GM23338 (cell line): ENCODE data around the gene HSF4. TPM values are rescaled to one million over a fixed set of nuclear protein-coding genes. Genes with fewer than 3 reads are reported as not detected.

Experiments
- ATAC-seq: fragments of 200-7000 bp; cut with Tn5 transposase; 3 replicates; pipeline ENCODE4 v1.9.1; 2020
- DNase-seq: peaks from one replicate; pipeline ENCODE4 v3.0.0-alpha.2; 2015; ENCODE audit warnings: low spot score
- H2AFZ ChIP-seq: fragments of 200-600 bp; sonication (generic); 2 replicates; pipeline ENCODE4 v1.8.0; 2016; ENCODE audit warnings: antibody characterized with exemption, mild to moderate bottlenecking, moderate library complexity
- H3F3A ChIP-seq: fragments of 200-600 bp; sonication (generic); replicated peaks from 2 replicates; pipeline ENCODE4 v1.8.0; 2017; ENCODE audit warnings: antibody characterized with exemption, mixed run types, low read depth
- H3K27ac ChIP-seq: fragments of 200-600 bp; sonication (generic); 2 replicates; pipeline ENCODE4 v1.6.1; 2016; ENCODE audit warnings: low read depth
- H3K27me3 ChIP-seq: fragments of 200-600 bp; sonication (generic); 2 replicates; pipeline ENCODE4 v1.8.0; 2016; ENCODE audit warnings: mild to moderate bottlenecking, mixed run types, moderate library complexity; ENCODE audit not compliant: insufficient read depth
- H3K36me3 ChIP-seq: fragments of 200-600 bp; sonication (generic); 2 replicates; pipeline ENCODE4 v1.8.0; 2016; ENCODE audit warnings: mild to moderate bottlenecking; ENCODE audit not compliant: insufficient read depth
- H3K4me1 ChIP-seq: fragments of 200-600 bp; sonication (generic); 2 replicates; pipeline ENCODE4 v1.8.0; 2016; ENCODE audit warnings: mild to moderate bottlenecking, moderate library complexity; ENCODE audit not compliant: insufficient read depth
- H3K4me2 ChIP-seq: fragments of 200-600 bp; sonication (generic); 2 replicates; pipeline ENCODE4 v1.7.1; 2017; ENCODE audit warnings: mixed run types
- H3K4me3 ChIP-seq: fragments of 200-600 bp; sonication (generic); 2 replicates; pipeline ENCODE4 v1.6.1; 2016; ENCODE audit warnings: mixed run types
- H3K79me2 ChIP-seq: fragments of 200-600 bp; sonication (generic); replicated peaks from 2 replicates; pipeline ENCODE4 v1.8.0; 2017; ENCODE audit warnings: mild to moderate bottlenecking; ENCODE audit not compliant: insufficient read depth
- H3K9me2 ChIP-seq: fragments of 200-600 bp; sonication (generic); 2 replicates; pipeline ENCODE4 v1.8.0; 2017; ENCODE audit not compliant: insufficient read depth
- H4K20me1 ChIP-seq: fragments of 200-600 bp; sonication (generic); replicated peaks from 2 replicates; pipeline ENCODE4 v1.8.0; 2017; ENCODE audit warnings: mild to moderate bottlenecking; ENCODE audit not compliant: insufficient read depth
- H3K27ac Mint-ChIP-seq: 2 replicates; pipeline ENCODE4 v1.8.0; 2020; ENCODE audit warnings: inconsistent platforms, mild to moderate bottlenecking, moderate library complexity, mixed read lengths
- H3K27me3 Mint-ChIP-seq: 3 replicates; pipeline ENCODE4 v1.8.0; 2022; ENCODE audit warnings: low read depth, mild to moderate bottlenecking, moderate library complexity, mixed read lengths, inconsistent platforms; ENCODE audit not compliant: insufficient read depth, poor library complexity
- H3K36me3 Mint-ChIP-seq: 3 replicates; pipeline ENCODE4 v1.8.0; 2021; ENCODE audit warnings: low read depth, mild to moderate bottlenecking, inconsistent platforms, moderate library complexity, mixed read lengths
- H3K4me1 Mint-ChIP-seq: 3 replicates; pipeline ENCODE4 v1.8.0; 2020; ENCODE audit warnings: mild to moderate bottlenecking, inconsistent platforms, mixed read lengths
- H3K4me3 Mint-ChIP-seq: 3 replicates; pipeline ENCODE4 v1.8.0; 2021; ENCODE audit warnings: moderate library complexity, mild to moderate bottlenecking, inconsistent platforms, mixed read lengths
- H3K9me3 Mint-ChIP-seq: 3 replicates; pipeline ENCODE4 v1.8.0; 2020; ENCODE audit warnings: moderate library complexity, mild to moderate bottlenecking, inconsistent platforms, mixed read lengths
- CREB1 ChIP-seq: fragments of 250-450 bp; sonication (Bioruptor Pico); IDR thresholded peaks from 2 replicates; pipeline ENCODE4 v1.5.0; 2020; ENCODE audit warnings: low read depth, mild to moderate bottlenecking, moderate library complexity
- EZH2 ChIP-seq: fragments of 200-600 bp; sonication (generic); IDR thresholded peaks from one replicate; pipeline ENCODE4 v1.8.0; 2017; ENCODE audit warnings: antibody characterized with exemption, mild to moderate bottlenecking, low read depth; ENCODE audit not compliant: unreplicated experiment
- EZH2phosphoT487 ChIP-seq: fragments of 200-600 bp; sonication (generic); IDR thresholded peaks from one replicate; pipeline ENCODE4 v1.8.1; 2018; ENCODE audit warnings: antibody characterized with exemption; ENCODE audit not compliant: unreplicated experiment
- POLR2AphosphoS5 ChIP-seq: IDR thresholded peaks from 2 replicates; pipeline ENCODE4 v1.6.1; 2016; ENCODE audit warnings: antibody characterized with exemption, low read depth
- STAT1 ChIP-seq: IDR thresholded peaks from one replicate; pipeline ENCODE4 v1.6.1; 2016; ENCODE audit warnings: antibody characterized with exemption; ENCODE audit not compliant: unreplicated experiment
- ZNF331 ChIP-seq: fragments of 250-450 bp; sonication (Bioruptor Pico); IDR thresholded peaks from 2 replicates; pipeline ENCODE4 v1.5.0; 2020; ENCODE audit warnings: low read depth, mild to moderate bottlenecking, moderate library complexity
- polyA plus RNA-seq: library from polyadenylated mRNA; unstranded; fragments of >200 nt; fragmentation: Nextera tagmentation; extraction: Ambion mirVana; gene quantifications from 2 replicates; pipeline ENCODE4 v1.2.1, GENCODE V29; 2016
- total RNA-seq: library from RNA; depleted of rRNA; stranded (reverse); fragments of >200 nt; shearing (Covaris generic); gene quantifications from 2 replicates; pipeline ENCODE4 v1.2.3, GENCODE V29; 2014
- TF ChIP-seq, protein P1 (sequence below): IDR thresholded peaks from 2 replicates; pipeline ENCODE4 v1.6.1; 2016; ENCODE audit warnings: antibody characterized with exemption
- TF ChIP-seq, protein P2 (sequence below), 2 experiments: fragments of 200-600 bp in 1 of 2; sonication (generic) in 1 of 2; conservative IDR thresholded peaks; 2 replicates each; pipeline versions ENCODE4 v1.5.1 to v1.6.1; 2016 to 2017; ENCODE audit warnings: antibody characterized with exemption in 2 of 2, low read depth in 2 of 2, mild to moderate bottlenecking in 2 of 2, moderate library complexity in 1 of 2
- TF ChIP-seq, protein P3 (sequence below): IDR thresholded peaks from one replicate; pipeline ENCODE4 v1.6.1; 2018; ENCODE audit warnings: antibody characterized with exemption; ENCODE audit not compliant: unreplicated experiment

HSF4 gene
- total and polyA plus RNA-seq, 2 experiments from 2014 or later = 0.19 to 1.3 TPM

DNA sequence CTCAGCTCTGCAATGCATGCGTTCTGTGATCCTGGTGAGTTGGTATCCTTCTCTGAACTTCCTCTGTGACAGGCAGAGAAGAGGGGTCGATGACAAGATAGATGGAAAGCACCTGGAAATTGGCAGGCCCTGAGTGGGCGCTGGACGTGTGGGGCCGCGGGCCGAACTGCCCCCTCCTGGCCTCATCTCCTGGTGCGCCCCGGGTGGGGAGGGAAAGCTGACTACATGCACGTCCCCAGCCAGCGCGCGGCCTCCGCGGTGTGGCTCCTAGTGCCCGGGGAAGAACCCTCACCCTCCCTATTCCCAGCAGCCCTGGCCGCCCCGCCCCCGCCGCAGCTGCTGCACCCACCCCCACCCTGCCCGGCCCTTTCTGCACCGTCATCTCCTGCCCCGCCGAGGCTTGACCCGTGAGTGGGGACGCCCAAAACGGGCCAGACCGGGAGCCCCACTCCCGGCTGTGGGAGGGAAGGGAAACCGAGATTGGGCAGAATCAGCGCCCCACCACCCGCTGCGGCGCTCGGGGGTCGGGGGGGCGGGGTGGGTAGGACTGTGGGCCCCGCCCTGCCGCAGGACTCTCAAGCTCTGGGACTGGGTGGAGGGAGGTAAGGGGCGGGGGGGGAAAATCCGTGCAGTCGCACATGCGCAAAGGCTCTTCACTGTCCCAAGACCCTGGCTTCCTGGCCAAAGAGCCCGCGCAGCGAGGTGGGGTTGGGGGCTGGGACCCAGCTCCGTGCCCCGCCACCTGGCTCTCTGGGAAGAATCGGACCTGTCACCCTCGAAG lies 5.8 kb downstream of the HSF4 start, which contains the start of gene NOL3:
Gene NOL3 (plus strand): TSS at position 371 of the 781 bp plus-strand sequence.
- Mint-ChIP-seq H3K9me3 (no peaks in the 10 kb centered on the region; the same call in 2 of the 3 replicates), H3K27me3 (peaks cover 94% of the 10 kb centered on the region), H3K27ac (no peak within 1 kb of the TSS), H3K4me1 (peaks cover 41% of the 10 kb centered on the region), H3K36me3 (no peaks in the 10 kb centered on the region; the same call in 2 of the 3 replicates), H3K4me3 (peak within 1 kb of the TSS; percentile 79)
- H3K27ac ChIP-seq = no peak within 1 kb of the TSS
- H2AFZ ChIP-seq = peak within 1 kb of the TSS; percentile 94
- peaks cover 9% of the 10 kb centered on the region for H4K20me1 ChIP-seq
- no peaks in the 10 kb centered on the region for H3K79me2 ChIP-seq
- H3K4me2 ChIP-seq = peak within 1 kb of the TSS; percentile 97
- ATAC-seq = peak; percentile 30
- H3F3A ChIP-seq = peaks cover 22% of the 10 kb centered on the region; the same call in 1 of the 2 replicates
- peak; percentile 87 for DNase-seq
- peak within 1 kb of the TSS; percentile 69 for H3K4me3 ChIP-seq
- H3K4me1 ChIP-seq = peaks cover 30% of the 10 kb centered on the region
- no peaks in the 10 kb centered on the region for H3K9me2 ChIP-seq
- no peaks in the 10 kb centered on the region for H3K36me3 ChIP-seq
- TF ChIP-seq EZH2 (no peak), ZNF331 (CRISPR knock-in tag) (no peak), POLR2AphosphoS5 (0 out of 2 replicates have a peak, but pooled peaks have one; percentile 29)
- H3K27me3 ChIP-seq = peaks cover 97% of the 10 kb centered on the region

DNA sequence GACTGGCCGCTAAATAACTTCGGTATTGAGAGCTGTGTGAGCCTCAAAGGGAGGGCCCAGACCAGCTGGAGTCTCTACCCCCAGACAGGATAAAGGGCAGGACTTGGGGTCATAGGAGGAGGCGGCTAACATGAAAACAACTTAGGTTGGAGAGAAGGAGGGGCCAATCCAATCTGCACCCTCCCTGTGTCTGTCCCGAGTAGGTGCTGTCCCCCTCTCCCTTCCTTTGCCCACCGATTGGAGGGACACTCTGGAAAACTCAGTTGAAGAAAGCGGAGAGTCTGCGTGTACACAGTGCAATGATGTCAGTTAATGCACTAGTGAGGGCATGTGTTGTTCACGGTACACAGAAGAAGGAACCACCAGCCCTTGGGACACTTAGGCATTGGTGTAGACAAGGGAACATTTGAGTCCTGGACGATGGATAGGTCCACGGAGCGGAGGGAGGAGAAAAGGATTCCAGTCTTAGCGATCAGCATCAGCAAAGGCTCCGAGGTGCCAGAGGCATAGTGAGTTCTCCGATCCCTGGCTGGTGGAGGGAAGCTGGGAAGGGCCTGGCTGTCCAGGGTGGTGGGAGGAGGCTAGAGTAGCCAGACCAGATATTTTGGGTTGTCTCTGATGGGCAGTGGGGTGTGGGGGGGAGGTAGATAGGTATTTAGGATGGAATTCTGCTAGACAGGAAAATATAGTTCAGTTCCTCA lies 6.6 kb downstream of the HSF4 start:
- peak; percentile 0; the same call in 2 of the 3 replicates for ATAC-seq
- no peaks in the 10 kb centered on the region; the same call in 2 of the 3 replicates for H3K9me3 Mint-ChIP-seq
- H3K36me3 Mint-ChIP-seq = no peaks in the 10 kb centered on the region; the same call in 2 of the 3 replicates
- peak overlapping the region; percentile 79 for H3K4me3 Mint-ChIP-seq
- Histone ChIP-seq H3K4me3 (peak overlapping the region; percentile 69), H3K4me1 (peaks cover 30% of the 10 kb centered on the region), H3K36me3 (no peaks in the 10 kb centered on the region), H3K4me2 (peak overlapping the region; percentile 97), H2AFZ (peak overlapping the region; percentile 94), H3K79me2 (no peaks in the 10 kb centered on the region), H4K20me1 (peaks cover 11% of the 10 kb centered on the region), H3K27ac (no peak overlapping the region), H3K27me3 (peaks cover 97% of the 10 kb centered on the region), H3K9me2 (no peaks in the 10 kb centered on the region), H3F3A (peaks cover 23% of the 10 kb centered on the region; the same call in 1 of the 2 replicates)
- H3K27ac Mint-ChIP-seq = no peak overlapping the region
- TF ChIP-seq POLR2AphosphoS5 (no peak), STAT1 (no peak), EZH2 (peak; percentile 79), EZH2phosphoT487 (no peak), CREB1 (no peak)
- TF ChIP-seq, protein P1, sequence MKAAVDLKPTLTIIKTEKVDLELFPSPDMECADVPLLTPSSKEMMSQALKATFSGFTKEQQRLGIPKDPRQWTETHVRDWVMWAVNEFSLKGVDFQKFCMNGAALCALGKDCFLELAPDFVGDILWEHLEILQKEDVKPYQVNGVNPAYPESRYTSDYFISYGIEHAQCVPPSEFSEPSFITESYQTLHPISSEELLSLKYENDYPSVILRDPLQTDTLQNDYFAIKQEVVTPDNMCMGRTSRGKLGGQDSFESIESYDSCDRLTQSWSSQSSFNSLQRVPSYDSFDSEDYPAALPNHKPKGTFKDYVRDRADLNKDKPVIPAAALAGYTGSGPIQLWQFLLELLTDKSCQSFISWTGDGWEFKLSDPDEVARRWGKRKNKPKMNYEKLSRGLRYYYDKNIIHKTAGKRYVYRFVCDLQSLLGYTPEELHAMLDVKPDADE = no peak
- TF ChIP-seq, protein P2, sequence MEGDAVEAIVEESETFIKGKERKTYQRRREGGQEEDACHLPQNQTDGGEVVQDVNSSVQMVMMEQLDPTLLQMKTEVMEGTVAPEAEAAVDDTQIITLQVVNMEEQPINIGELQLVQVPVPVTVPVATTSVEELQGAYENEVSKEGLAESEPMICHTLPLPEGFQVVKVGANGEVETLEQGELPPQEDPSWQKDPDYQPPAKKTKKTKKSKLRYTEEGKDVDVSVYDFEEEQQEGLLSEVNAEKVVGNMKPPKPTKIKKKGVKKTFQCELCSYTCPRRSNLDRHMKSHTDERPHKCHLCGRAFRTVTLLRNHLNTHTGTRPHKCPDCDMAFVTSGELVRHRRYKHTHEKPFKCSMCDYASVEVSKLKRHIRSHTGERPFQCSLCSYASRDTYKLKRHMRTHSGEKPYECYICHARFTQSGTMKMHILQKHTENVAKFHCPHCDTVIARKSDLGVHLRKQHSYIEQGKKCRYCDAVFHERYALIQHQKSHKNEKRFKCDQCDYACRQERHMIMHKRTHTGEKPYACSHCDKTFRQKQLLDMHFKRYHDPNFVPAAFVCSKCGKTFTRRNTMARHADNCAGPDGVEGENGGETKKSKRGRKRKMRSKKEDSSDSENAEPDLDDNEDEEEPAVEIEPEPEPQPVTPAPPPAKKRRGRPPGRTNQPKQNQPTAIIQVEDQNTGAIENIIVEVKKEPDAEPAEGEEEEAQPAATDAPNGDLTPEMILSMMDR (conservative IDR thresholded peaks at IDR 0.05; ENCODE audit: low read depth in 2 of 2) = no peak
- TF ChIP-seq, protein P3, sequence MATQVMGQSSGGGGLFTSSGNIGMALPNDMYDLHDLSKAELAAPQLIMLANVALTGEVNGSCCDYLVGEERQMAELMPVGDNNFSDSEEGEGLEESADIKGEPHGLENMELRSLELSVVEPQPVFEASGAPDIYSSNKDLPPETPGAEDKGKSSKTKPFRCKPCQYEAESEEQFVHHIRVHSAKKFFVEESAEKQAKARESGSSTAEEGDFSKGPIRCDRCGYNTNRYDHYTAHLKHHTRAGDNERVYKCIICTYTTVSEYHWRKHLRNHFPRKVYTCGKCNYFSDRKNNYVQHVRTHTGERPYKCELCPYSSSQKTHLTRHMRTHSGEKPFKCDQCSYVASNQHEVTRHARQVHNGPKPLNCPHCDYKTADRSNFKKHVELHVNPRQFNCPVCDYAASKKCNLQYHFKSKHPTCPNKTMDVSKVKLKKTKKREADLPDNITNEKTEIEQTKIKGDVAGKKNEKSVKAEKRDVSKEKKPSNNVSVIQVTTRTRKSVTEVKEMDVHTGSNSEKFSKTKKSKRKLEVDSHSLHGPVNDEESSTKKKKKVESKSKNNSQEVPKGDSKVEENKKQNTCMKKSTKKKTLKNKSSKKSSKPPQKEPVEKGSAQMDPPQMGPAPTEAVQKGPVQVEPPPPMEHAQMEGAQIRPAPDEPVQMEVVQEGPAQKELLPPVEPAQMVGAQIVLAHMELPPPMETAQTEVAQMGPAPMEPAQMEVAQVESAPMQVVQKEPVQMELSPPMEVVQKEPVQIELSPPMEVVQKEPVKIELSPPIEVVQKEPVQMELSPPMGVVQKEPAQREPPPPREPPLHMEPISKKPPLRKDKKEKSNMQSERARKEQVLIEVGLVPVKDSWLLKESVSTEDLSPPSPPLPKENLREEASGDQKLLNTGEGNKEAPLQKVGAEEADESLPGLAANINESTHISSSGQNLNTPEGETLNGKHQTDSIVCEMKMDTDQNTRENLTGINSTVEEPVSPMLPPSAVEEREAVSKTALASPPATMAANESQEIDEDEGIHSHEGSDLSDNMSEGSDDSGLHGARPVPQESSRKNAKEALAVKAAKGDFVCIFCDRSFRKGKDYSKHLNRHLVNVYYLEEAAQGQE = no peak
- no peak for DNase-seq
- H3K4me1 Mint-ChIP-seq = peaks cover 40% of the 10 kb centered on the region
- peaks cover 94% of the 10 kb centered on the region for H3K27me3 Mint-ChIP-seq
